ENCODE results near the gene TM4SF20.

Gene TM4SF20

DNA sequence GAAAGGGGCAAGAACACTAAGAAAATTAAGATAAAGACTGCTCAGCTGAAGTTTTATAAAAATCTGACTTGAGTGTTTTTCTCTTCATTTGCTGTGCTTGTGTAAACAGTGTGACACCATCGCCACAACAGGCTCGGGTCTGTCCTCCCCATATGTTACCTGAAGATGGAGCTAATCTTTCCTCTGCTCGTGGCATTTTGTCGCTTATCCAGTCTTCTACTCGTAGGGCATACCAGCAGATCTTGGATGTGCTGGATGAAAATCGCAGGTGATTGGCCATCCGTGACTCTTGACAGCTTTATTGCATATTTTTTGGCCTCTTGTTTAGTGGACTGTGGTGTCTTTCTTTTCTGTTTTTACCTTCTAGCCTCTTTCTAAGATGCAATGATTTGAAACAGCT is 32.0 kb downstream of the TM4SF20 start:
- no peaks in the 10 kb centered on the region for H4K20me1 ChIP-seq (ENCODE audit: insufficient read depth, low read length)
- no peak overlapping the region for H3K4me3 ChIP-seq (ENCODE audit: low read depth, low read length, poor library complexity, severe bottlenecking)
- H3F3A ChIP-seq (ENCODE audit: insufficient read depth, low read length): no peaks in the 10 kb centered on the region
- H3K36me3 ChIP-seq (ENCODE audit: insufficient read depth, low read length): peaks cover 65% of the 10 kb centered on the region
- H2AFZ ChIP-seq (ENCODE audit: low read length): no peak overlapping the region
- H3K27me3 ChIP-seq (ENCODE audit: insufficient read depth, low read length): no peaks in the 10 kb centered on the region
- no peak overlapping the region for H3K9ac ChIP-seq (ENCODE audit: low read length)
- H3K79me2 ChIP-seq (ENCODE audit: insufficient read depth, low read length): no peaks in the 10 kb centered on the region
- no peaks in the 10 kb centered on the region for H3K4me1 ChIP-seq (ENCODE audit: insufficient read depth, low read length, severe bottlenecking)
- no peaks in the 10 kb centered on the region for H3K9me3 ChIP-seq (ENCODE audit: low read length)
- no peak overlapping the region for H3K27ac ChIP-seq (ENCODE audit: low read depth, low read length, poor library complexity, severe bottlenecking)
- H3K4me2 ChIP-seq (ENCODE audit: low read length): no peak overlapping the region
- no peaks in the 10 kb centered on the region for H3K9me2 ChIP-seq (ENCODE audit: low read depth, low read length)
- no peak for TF ChIP-seq EZH2 (IDR thresholded peaks at IDR 0.05; ENCODE audit: borderline replicate concordance, low read length)
- TF ChIP-seq, protein P1, sequence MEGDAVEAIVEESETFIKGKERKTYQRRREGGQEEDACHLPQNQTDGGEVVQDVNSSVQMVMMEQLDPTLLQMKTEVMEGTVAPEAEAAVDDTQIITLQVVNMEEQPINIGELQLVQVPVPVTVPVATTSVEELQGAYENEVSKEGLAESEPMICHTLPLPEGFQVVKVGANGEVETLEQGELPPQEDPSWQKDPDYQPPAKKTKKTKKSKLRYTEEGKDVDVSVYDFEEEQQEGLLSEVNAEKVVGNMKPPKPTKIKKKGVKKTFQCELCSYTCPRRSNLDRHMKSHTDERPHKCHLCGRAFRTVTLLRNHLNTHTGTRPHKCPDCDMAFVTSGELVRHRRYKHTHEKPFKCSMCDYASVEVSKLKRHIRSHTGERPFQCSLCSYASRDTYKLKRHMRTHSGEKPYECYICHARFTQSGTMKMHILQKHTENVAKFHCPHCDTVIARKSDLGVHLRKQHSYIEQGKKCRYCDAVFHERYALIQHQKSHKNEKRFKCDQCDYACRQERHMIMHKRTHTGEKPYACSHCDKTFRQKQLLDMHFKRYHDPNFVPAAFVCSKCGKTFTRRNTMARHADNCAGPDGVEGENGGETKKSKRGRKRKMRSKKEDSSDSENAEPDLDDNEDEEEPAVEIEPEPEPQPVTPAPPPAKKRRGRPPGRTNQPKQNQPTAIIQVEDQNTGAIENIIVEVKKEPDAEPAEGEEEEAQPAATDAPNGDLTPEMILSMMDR (IDR thresholded peaks at IDR 0.05; ENCODE audit: low read length): no peak

DNA sequence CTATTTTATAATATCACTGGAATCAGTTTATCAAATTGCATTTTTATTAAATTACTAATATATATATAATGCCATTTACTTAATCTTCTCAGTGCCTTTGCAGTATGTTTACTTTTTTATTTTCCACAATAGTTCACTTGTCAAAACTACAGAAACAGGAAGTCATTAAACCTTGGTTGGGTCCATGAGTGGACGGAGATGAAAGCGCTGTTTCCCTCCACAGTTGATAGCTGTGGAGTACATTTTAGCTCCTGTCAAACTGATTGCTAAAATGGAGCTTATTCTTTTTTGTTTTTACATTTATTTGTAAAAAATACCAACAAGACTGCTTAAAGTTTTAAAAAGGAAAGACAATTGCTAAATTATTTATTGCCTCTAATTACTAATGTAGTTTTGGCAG is 34.9 kb downstream of the TM4SF20 start:
- no peak for TF ChIP-seq EZH2 (IDR thresholded peaks at IDR 0.05; ENCODE audit: borderline replicate concordance, low read length)
- TF ChIP-seq, protein P1 (IDR thresholded peaks at IDR 0.05; ENCODE audit: low read length): no peak
- no peaks in the 10 kb centered on the region for H4K20me1 ChIP-seq (ENCODE audit: insufficient read depth, low read length)
- H3K36me3 ChIP-seq (ENCODE audit: insufficient read depth, low read length): peaks cover 55% of the 10 kb centered on the region
- no peak overlapping the region for H2AFZ ChIP-seq (ENCODE audit: low read length)
- no peak overlapping the region for H3K4me3 ChIP-seq (ENCODE audit: low read depth, low read length, poor library complexity, severe bottlenecking)
- H3F3A ChIP-seq (ENCODE audit: insufficient read depth, low read length): no peaks in the 10 kb centered on the region
- H3K4me2 ChIP-seq (ENCODE audit: low read length): no peak overlapping the region
- H3K9ac ChIP-seq (ENCODE audit: low read length): no peak overlapping the region
- no peaks in the 10 kb centered on the region for H3K27me3 ChIP-seq (ENCODE audit: insufficient read depth, low read length)
- H3K27ac ChIP-seq (ENCODE audit: low read depth, low read length, poor library complexity, severe bottlenecking): no peak overlapping the region
- no peaks in the 10 kb centered on the region for H3K9me3 ChIP-seq (ENCODE audit: low read length)
- H3K4me1 ChIP-seq (ENCODE audit: insufficient read depth, low read length, severe bottlenecking): no peaks in the 10 kb centered on the region
- no peaks in the 10 kb centered on the region for H3K9me2 ChIP-seq (ENCODE audit: low read depth, low read length)
- H3K79me2 ChIP-seq (ENCODE audit: insufficient read depth, low read length): no peaks in the 10 kb centered on the region

DNA sequence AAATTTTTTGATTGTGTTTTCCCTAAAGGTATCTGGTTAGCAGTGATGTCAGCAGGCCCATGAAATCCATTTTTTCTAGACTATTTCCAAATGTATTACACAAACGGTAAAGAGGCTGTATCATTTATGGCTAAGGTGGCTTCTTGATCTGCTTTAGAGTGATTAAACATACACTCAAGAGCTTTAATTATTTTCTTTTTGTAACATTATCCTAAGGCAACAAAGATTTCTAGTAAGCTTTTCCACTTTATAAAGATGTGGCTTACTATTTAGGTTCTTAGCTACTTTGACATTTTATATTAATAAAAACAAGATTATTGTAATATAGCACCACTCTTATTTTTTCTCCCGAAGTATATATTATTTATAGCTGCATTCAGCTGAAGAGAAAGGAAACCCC is 37.6 kb downstream of the TM4SF20 start:
- TF ChIP-seq EZH2 (IDR thresholded peaks at IDR 0.05; ENCODE audit: borderline replicate concordance, low read length): no peak
- TF ChIP-seq, protein P1 (IDR thresholded peaks at IDR 0.05; ENCODE audit: low read length): no peak
- H2AFZ ChIP-seq (ENCODE audit: low read length): no peak overlapping the region
- no peaks in the 10 kb centered on the region for H3K27me3 ChIP-seq (ENCODE audit: insufficient read depth, low read length)
- H3K9me2 ChIP-seq (ENCODE audit: low read depth, low read length): no peaks in the 10 kb centered on the region
- peaks cover 47% of the 10 kb centered on the region for H3K36me3 ChIP-seq (ENCODE audit: insufficient read depth, low read length)
- no peak overlapping the region for H3K4me3 ChIP-seq (ENCODE audit: low read depth, low read length, poor library complexity, severe bottlenecking)
- H3K4me1 ChIP-seq (ENCODE audit: insufficient read depth, low read length, severe bottlenecking): no peaks in the 10 kb centered on the region
- no peak overlapping the region for H3K27ac ChIP-seq (ENCODE audit: low read depth, low read length, poor library complexity, severe bottlenecking)
- H3K4me2 ChIP-seq (ENCODE audit: low read length): no peak overlapping the region
- no peaks in the 10 kb centered on the region for H3K9me3 ChIP-seq (ENCODE audit: low read length)
- H3K9ac ChIP-seq (ENCODE audit: low read length): no peak overlapping the region
- H4K20me1 ChIP-seq (ENCODE audit: insufficient read depth, low read length): no peaks in the 10 kb centered on the region
- no peaks in the 10 kb centered on the region for H3K79me2 ChIP-seq (ENCODE audit: insufficient read depth, low read length)
- H3F3A ChIP-seq (ENCODE audit: insufficient read depth, low read length): no peaks in the 10 kb centered on the region
